ENCODE measurements around the gene DUSP15.

GRCh38 chr20:31863296-31864085 lies 6.8 kb downstream of the DUSP15 start:
- TF ChIP-seq CTCF (conservative IDR thresholded peaks at IDR 0.05; ENCODE audit: low read depth, low read length) (no peak), EZH2phosphoT487 (IDR thresholded peaks at IDR 0.05; ENCODE audit: borderline replicate concordance, low read length) (no peak), EZH2 (IDR thresholded peaks at IDR 0.05; ENCODE audit: low read length, unreplicated experiment) (no peak)
